ENCODE measurements around the gene ANKRD26.

- TF ChIP-seq EP300 (IDR thresholded peaks at IDR 0.05; ENCODE audit: borderline replicate concordance in 1 of 2, low read depth in 1 of 2, low read length in 1 of 2) (no peak), SIN3A (IDR thresholded peaks at IDR 0.05; ENCODE audit: borderline replicate concordance, low read depth, low read length) (no peak), SMC3 (IDR thresholded peaks at IDR 0.05; ENCODE audit: low read depth, low read length) (no peak), CTCF (IDR thresholded peaks at IDR 0.05) (no peak), JUND (IDR thresholded peaks at IDR 0.05) (no peak), TAF1 (IDR thresholded peaks at IDR 0.05; ENCODE audit: borderline replicate concordance, low read depth, low read length) (no peak)
Measured at GRCh38 chr10:27072436-27073114, 27.7 kb downstream of the ANKRD26 start.

Measured in SK-N-SH (cell line).